ENCODE results near the gene TIMM10.

The TIMM10 gene, protein sequence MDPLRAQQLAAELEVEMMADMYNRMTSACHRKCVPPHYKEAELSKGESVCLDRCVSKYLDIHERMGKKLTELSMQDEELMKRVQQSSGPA

DNA sequence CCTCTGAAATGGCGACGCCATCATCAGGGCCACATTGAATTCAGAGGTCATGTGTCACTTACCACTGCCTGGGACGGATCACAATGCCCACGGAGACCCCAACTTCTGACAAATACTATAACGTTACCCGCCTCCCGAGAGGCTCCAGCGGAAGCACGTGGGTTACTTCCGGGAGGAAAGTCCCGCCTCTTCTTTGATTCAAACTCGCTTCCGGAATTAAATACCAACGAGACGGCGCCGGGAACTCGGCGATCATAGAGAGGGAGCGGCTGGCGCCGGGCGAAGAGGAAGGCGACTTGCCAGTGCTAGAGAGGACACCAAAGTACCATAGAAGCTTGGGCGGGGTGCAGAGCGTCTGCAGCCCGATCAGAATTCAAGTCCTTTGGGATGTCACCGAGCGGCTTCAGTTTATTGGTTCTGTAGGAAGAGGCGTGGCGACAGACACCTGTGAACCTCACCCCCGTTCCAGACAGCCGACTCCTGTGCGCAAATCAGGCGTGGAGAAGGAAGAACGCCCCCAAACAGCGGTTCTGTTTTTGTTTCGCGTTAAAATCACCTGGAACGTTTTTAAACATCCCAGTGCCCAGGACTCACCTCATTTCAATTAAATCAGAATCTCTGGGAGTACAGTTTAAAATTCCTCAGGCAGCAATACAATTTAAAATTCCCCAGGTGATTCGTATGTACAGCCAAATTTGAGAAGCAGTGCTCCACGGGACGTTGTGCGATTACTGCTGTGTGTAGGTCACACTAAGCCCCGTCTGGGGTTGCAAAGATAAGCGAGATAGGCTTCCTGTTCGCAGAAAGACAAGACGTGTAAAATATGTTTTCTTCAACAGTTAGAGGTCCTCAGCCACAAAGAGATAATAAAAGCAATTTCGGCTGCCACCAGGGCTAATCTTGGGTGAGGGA, at the start of gene TIMM10:
TIMM10 (minus strand) TSS at position 159 of the 912 bp plus-strand sequence. CDS start 565 bp downstream, outside the sequence.
- no peaks in the 10 kb centered on the region for H3K36me3 ChIP-seq (ENCODE audit: insufficient read depth, low read length)
- peak within 1 kb of the TSS; percentile 83 for H2AFZ ChIP-seq (ENCODE audit: low read length, unreplicated experiment)
- peak within 1 kb of the TSS; percentile 7; the same call in 1 of the 2 replicates for H3K27ac ChIP-seq (ENCODE audit: low read depth, low read length)
- H3K4me1 ChIP-seq (ENCODE audit: control insufficient read depth, insufficient read depth, low read length, unreplicated experiment): peaks cover 12% of the 10 kb centered on the region
- H3K4me3 ChIP-seq (ENCODE audit: low read depth, low read length): peak within 1 kb of the TSS; percentile 85
- H3K79me2 ChIP-seq (ENCODE audit: control insufficient read depth, insufficient read depth, low read length, unreplicated experiment): peaks cover 16% of the 10 kb centered on the region
- no peaks in the 10 kb centered on the region for H3K27me3 ChIP-seq (ENCODE audit: insufficient read depth, low read length)

DNA sequence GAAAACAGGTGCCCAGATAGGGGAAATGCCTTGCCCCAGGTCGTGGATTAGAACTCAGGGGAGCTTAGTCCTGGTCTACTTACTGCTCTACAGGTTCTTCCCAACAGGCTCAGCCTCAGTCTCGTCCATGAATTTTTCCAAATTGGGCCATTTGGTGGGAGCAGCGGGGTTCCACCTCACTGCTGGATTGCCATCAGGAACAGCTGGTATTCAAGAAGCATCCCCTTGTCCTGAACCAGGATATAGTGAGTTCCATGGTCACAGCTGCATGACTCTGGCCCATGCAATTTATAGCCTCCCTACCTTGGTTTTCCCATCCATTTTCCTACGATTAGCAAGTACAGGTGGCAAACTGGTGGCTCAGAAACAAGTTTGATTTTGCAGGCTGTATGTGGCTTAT, 43.5 kb upstream of the TIMM10 start:
- Histone ChIP-seq H3K36me3 (ENCODE audit: insufficient read depth, low read length) (no peaks in the 10 kb centered on the region), H3K27me3 (ENCODE audit: insufficient read depth, low read length) (no peaks in the 10 kb centered on the region; the same call in 1 of the 2 replicates), H2AFZ (ENCODE audit: low read length, unreplicated experiment) (no peak overlapping the region)

GRCh38 chr11:57571606-57572005, 41.1 kb upstream of the TIMM10 start:
- no peak overlapping the region for H3K4me3 ChIP-seq (ENCODE audit: low read depth, low read length)
- H3K4me1 ChIP-seq (ENCODE audit: control insufficient read depth, insufficient read depth, low read length, unreplicated experiment): peaks cover 14% of the 10 kb centered on the region
- H3K27me3 ChIP-seq (ENCODE audit: insufficient read depth, low read length): no peaks in the 10 kb centered on the region
- no peak overlapping the region for H3K27ac ChIP-seq (ENCODE audit: low read depth, low read length)
- H3K36me3 ChIP-seq (ENCODE audit: insufficient read depth, low read length): no peaks in the 10 kb centered on the region
- peaks cover 8% of the 10 kb centered on the region for H3K79me2 ChIP-seq (ENCODE audit: control insufficient read depth, insufficient read depth, low read length, unreplicated experiment)
- no peak overlapping the region for H2AFZ ChIP-seq (ENCODE audit: low read length, unreplicated experiment)

More for the DNA sequence above, 43.5 kb upstream of the TIMM10 start:
- Histone ChIP-seq H3K4me3 (ENCODE audit: low read depth, low read length) (no peak overlapping the region), H3K79me2 (ENCODE audit: control insufficient read depth, insufficient read depth, low read length, unreplicated experiment) (no peaks in the 10 kb centered on the region), H3K27ac (ENCODE audit: low read depth, low read length) (no peak overlapping the region), H3K4me1 (ENCODE audit: control insufficient read depth, insufficient read depth, low read length, unreplicated experiment) (peaks cover 6% of the 10 kb centered on the region)

- Histone ChIP-seq H3K4me3 (ENCODE audit: low read depth, low read length) (peak overlapping the region; percentile 83), H2AFZ (ENCODE audit: low read length, unreplicated experiment) (peak overlapping the region; percentile 55), H3K27me3 (ENCODE audit: insufficient read depth, low read length) (no peaks in the 10 kb centered on the region), H3K27ac (ENCODE audit: low read depth, low read length) (peak overlapping the region; percentile 97), H3K79me2 (ENCODE audit: control insufficient read depth, insufficient read depth, low read length, unreplicated experiment) (peaks cover 37% of the 10 kb centered on the region), H3K36me3 (ENCODE audit: insufficient read depth, low read length) (0 out of 2 replicates have a peak, but pooled peaks cover 3% of the 10 kb centered on the region), H3K4me1 (ENCODE audit: control insufficient read depth, insufficient read depth, low read length, unreplicated experiment) (peaks cover 20% of the 10 kb centered on the region)
Measured at GRCh38 chr11:57568330-57568766, 37.8 kb upstream of the TIMM10 start.

- Histone ChIP-seq H2AFZ (ENCODE audit: low read length, unreplicated experiment) (peak within 1 kb of the TSS; percentile 55), H3K79me2 (ENCODE audit: control insufficient read depth, insufficient read depth, low read length, unreplicated experiment) (peaks cover 44% of the 10 kb centered on the region), H3K36me3 (ENCODE audit: insufficient read depth, low read length) (0 out of 2 replicates have a peak, but pooled peaks cover 3% of the 10 kb centered on the region), H3K27ac (ENCODE audit: low read depth, low read length) (peak within 1 kb of the TSS; percentile 97), H3K4me3 (ENCODE audit: low read depth, low read length) (peak within 1 kb of the TSS; percentile 83), H3K4me1 (ENCODE audit: control insufficient read depth, insufficient read depth, low read length, unreplicated experiment) (peaks cover 20% of the 10 kb centered on the region), H3K27me3 (ENCODE audit: insufficient read depth, low read length) (no peaks in the 10 kb centered on the region)
Measured at GRCh38 chr11:57567515-57568329, 37.2 kb upstream of the TIMM10 start, which contains the start of gene UBE2L6. Gene UBE2L6, minus strand, starts transcription at chr11:57567672. Its CDS starts 61 bp downstream, at chr11:57567611.

DNA sequence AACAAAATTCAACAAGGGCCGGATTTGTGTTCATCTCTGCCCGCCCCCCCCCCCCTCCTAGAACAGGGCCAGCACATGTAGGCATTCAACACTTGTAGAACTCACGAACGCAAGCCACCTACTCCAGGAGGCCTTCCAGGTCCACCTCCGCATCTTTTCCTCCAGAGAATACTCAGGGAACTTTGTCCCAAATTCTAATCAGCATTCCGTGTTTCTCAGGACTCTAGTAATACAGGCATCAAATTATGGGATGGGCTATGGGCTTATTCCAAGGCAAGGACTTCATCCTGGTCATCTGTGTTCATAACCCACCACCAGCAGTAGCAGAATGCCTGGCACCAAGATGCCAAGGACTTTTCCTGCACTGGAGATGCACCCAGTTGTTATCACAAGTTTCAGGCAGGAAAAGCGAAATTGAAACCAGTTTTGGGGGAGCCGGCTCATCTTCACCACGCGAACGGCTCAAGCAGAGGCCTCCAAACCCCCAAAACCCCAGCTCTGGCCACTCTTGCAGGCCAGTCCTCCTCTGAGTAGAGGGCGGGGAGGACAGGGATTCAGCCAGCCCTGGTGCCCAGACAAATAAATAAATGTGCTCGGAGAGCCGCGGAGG, 36.5 kb upstream of the TIMM10 start:
- Histone ChIP-seq H3K4me3 (ENCODE audit: low read depth, low read length) (peak overlapping the region; percentile 83), H3K36me3 (ENCODE audit: insufficient read depth, low read length) (0 out of 2 replicates have a peak, but pooled peaks cover 3% of the 10 kb centered on the region), H3K27me3 (ENCODE audit: insufficient read depth, low read length) (no peaks in the 10 kb centered on the region), H3K27ac (ENCODE audit: low read depth, low read length) (peak overlapping the region; percentile 77), H3K79me2 (ENCODE audit: control insufficient read depth, insufficient read depth, low read length, unreplicated experiment) (peaks cover 51% of the 10 kb centered on the region), H3K4me1 (ENCODE audit: control insufficient read depth, insufficient read depth, low read length, unreplicated experiment) (peaks cover 20% of the 10 kb centered on the region), H2AFZ (ENCODE audit: low read length, unreplicated experiment) (no peak overlapping the region)

- H3K79me2 ChIP-seq (ENCODE audit: control insufficient read depth, insufficient read depth, low read length, unreplicated experiment): peaks cover 58% of the 10 kb centered on the region
- peaks cover 20% of the 10 kb centered on the region for H3K4me1 ChIP-seq (ENCODE audit: control insufficient read depth, insufficient read depth, low read length, unreplicated experiment)
- H3K4me3 ChIP-seq (ENCODE audit: low read depth, low read length): peak overlapping the region; percentile 83
- H2AFZ ChIP-seq (ENCODE audit: low read length, unreplicated experiment): peak overlapping the region; percentile 54
- H3K27me3 ChIP-seq (ENCODE audit: insufficient read depth, low read length): no peaks in the 10 kb centered on the region
- peak overlapping the region; percentile 77 for H3K27ac ChIP-seq (ENCODE audit: low read depth, low read length)
- 0 out of 2 replicates have a peak, but pooled peaks cover 3% of the 10 kb centered on the region for H3K36me3 ChIP-seq (ENCODE audit: insufficient read depth, low read length)
Measured at GRCh38 chr11:57566005-57566904, 35.7 kb upstream of the TIMM10 start.

GRCh38 chr11:57562596-57562995, 32.0 kb upstream of the TIMM10 start:
- no peak overlapping the region for H2AFZ ChIP-seq (ENCODE audit: low read length, unreplicated experiment)
- peaks cover 24% of the 10 kb centered on the region for H3K36me3 ChIP-seq (ENCODE audit: insufficient read depth, low read length)
- no peak overlapping the region for H3K27ac ChIP-seq (ENCODE audit: low read depth, low read length)
- H3K4me3 ChIP-seq (ENCODE audit: low read depth, low read length): no peak overlapping the region
- H3K27me3 ChIP-seq (ENCODE audit: insufficient read depth, low read length): no peaks in the 10 kb centered on the region
- peaks cover 6% of the 10 kb centered on the region for H3K4me1 ChIP-seq (ENCODE audit: control insufficient read depth, insufficient read depth, low read length, unreplicated experiment)
- H3K79me2 ChIP-seq (ENCODE audit: control insufficient read depth, insufficient read depth, low read length, unreplicated experiment): peaks cover 72% of the 10 kb centered on the region

GRCh38 chr11:57560146-57560545, 29.6 kb upstream of the TIMM10 start:
- peaks cover 49% of the 10 kb centered on the region for H3K79me2 ChIP-seq (ENCODE audit: control insufficient read depth, insufficient read depth, low read length, unreplicated experiment)
- H3K27ac ChIP-seq (ENCODE audit: low read depth, low read length): no peak overlapping the region
- H3K36me3 ChIP-seq (ENCODE audit: insufficient read depth, low read length): peaks cover 34% of the 10 kb centered on the region

More at GRCh38 chr11:57560146-57560545, 29.6 kb upstream of the TIMM10 start:
- Histone ChIP-seq H3K4me3 (ENCODE audit: low read depth, low read length) (no peak overlapping the region), H3K27me3 (ENCODE audit: insufficient read depth, low read length) (no peaks in the 10 kb centered on the region), H2AFZ (ENCODE audit: low read length, unreplicated experiment) (no peak overlapping the region), H3K4me1 (ENCODE audit: control insufficient read depth, insufficient read depth, low read length, unreplicated experiment) (peaks cover under 1% of the 10 kb centered on the region)
